H1 (cell line): ENCODE measurements around the gene SPOCD1. TPM values are rescaled to one million over a fixed set of nuclear protein-coding genes. Genes with fewer than 3 reads are reported as not detected.

Source experiments
- CTCF ChIA-PET: fragments of 300-600 bp; sonication (Branson Sonifier 250); formaldehyde crosslinking; loops from one replicate; lab custom pipeline; 2021; ENCODE audit not compliant: partially characterized antibody; lab: Charles Lee
- POLR2A ChIA-PET: fragments of 300-600 bp; sonication (Branson Sonifier 250); formaldehyde crosslinking; loops from one replicate; lab custom pipeline; 2021; ENCODE audit warnings: inconsistent platforms; ENCODE audit not compliant: partially characterized antibody; lab: Charles Lee
- DNase-seq, 2 experiments: peaks; one replicate each; pipeline versions ENCODE4 v3.0.0 to v3.0.0-alpha.2; 2010 to 2022; ENCODE audit warnings: low spot score in 2 of 2, low read depth in 1 of 2, mixed read lengths in 1 of 2
- FAIRE-seq: peaks from 2 replicates; lab custom pipeline; 2011; peaks lifted over from hg19 to GRCh38; lab: Jason Lieb, UNC
- H2AFZ ChIP-seq: 2 replicates; pipeline ENCODE4 v1.8.1; 2012; ENCODE audit warnings: low read length, inconsistent platforms
- H2AK5ac ChIP-seq: 2 replicates; pipeline ENCODE4 v1.6.1; 2013; ENCODE audit warnings: low read depth, low read length
- H2BK120ac ChIP-seq: replicated peaks from 2 replicates; pipeline ENCODE3; 2013; ENCODE audit warnings: low read depth, low read length, inconsistent platforms
- H2BK12ac ChIP-seq: 2 replicates; pipeline ENCODE4 v1.6.1; 2013; ENCODE audit warnings: low read depth, low read length
- H2BK15ac ChIP-seq: 2 replicates; pipeline ENCODE4 v1.6.1; 2013; ENCODE audit warnings: low read length
- H2BK20ac ChIP-seq: 2 replicates; pipeline ENCODE4 v1.6.1; 2013; ENCODE audit warnings: low read length
- H2BK5ac ChIP-seq: 2 replicates; pipeline ENCODE4 v1.6.1; 2013; ENCODE audit warnings: low read depth, low read length
- H3K14ac ChIP-seq: 2 replicates; pipeline ENCODE4 v1.6.1; 2013; ENCODE audit warnings: inconsistent platforms; ENCODE audit not compliant: insufficient read length
- H3K18ac ChIP-seq: 2 replicates; pipeline ENCODE4 v1.6.1; 2013; ENCODE audit warnings: low read length; ENCODE audit errors: extremely low read depth
- H3K23ac ChIP-seq: 2 replicates; pipeline ENCODE4 v1.6.1; 2013; ENCODE audit warnings: inconsistent platforms; ENCODE audit not compliant: insufficient read length
- H3K23me2 ChIP-seq: 2 replicates; pipeline ENCODE4 v1.6.1; 2013; ENCODE audit warnings: low read depth, low read length
- H3K27ac ChIP-seq: 2 replicates; pipeline ENCODE4 v1.6.1; 2011; ENCODE audit warnings: low read depth, low read length, inconsistent platforms
- H3K27me3 ChIP-seq, 4 experiments: replicated peaks in 1 of 4; 1 replicate in 1 of 4; 2 replicates in 3 of 4; pipeline versions ENCODE4 v1.6.1 to v1.8.1; 2011 to 2013; ENCODE audit warnings: low read length in 3 of 4, mild to moderate bottlenecking in 3 of 4, inconsistent platforms in 2 of 4, mixed read lengths in 2 of 4, moderate library complexity in 1 of 4; ENCODE audit not compliant: control insufficient read depth in 3 of 4, insufficient read depth in 3 of 4; ENCODE audit errors: extremely low read depth in 1 of 4
- H3K36me3 ChIP-seq, 4 experiments: 2 replicates each; pipeline versions ENCODE4 v1.6.1 to v1.8.1; 2011 to 2013; ENCODE audit warnings: mild to moderate bottlenecking in 4 of 4, low read length in 3 of 4, moderate library complexity in 2 of 4, control low read depth in 1 of 4, inconsistent platforms in 1 of 4; ENCODE audit not compliant: insufficient read depth in 4 of 4, control insufficient read depth in 2 of 4
- H3K4ac ChIP-seq: replicated peaks from 2 replicates; pipeline ENCODE3; 2013; ENCODE audit warnings: low read length, low read depth, mixed read lengths, inconsistent platforms; ENCODE audit not compliant: insufficient read length
- H3K4me1 ChIP-seq, 4 experiments: replicated peaks in 1 of 4; 1 replicate in 1 of 4; 2 replicates in 3 of 4; pipeline versions ENCODE4 v1.6.1 to v1.8.1; 2011 to 2013; ENCODE audit warnings: low read length in 3 of 4, inconsistent platforms in 2 of 4, mixed read lengths in 1 of 4; ENCODE audit not compliant: insufficient read depth in 4 of 4, control insufficient read depth in 3 of 4
- H3K4me2 ChIP-seq, 2 experiments: 2 replicates each; pipeline versions ENCODE4 v1.6.1 to v1.8.1; 2011 to 2013; ENCODE audit warnings: low read depth in 2 of 2, low read length in 2 of 2, control low read depth in 1 of 2, inconsistent platforms in 1 of 2, mild to moderate bottlenecking in 1 of 2; ENCODE audit not compliant: insufficient read depth in 1 of 2
- H3K4me3 ChIP-seq, 4 experiments: fragments of 200-600, 300-600 bp in 1 of 4; sonication (generic), shearing (Covaris generic), sonication (Bioruptor Twin) in 1 of 4; 2 replicates each; pipeline versions ENCODE4 v1.5.1 to v1.8.1; 2011 to 2016; ENCODE audit warnings: low read length in 4 of 4, low read depth in 3 of 4, control low read depth in 2 of 4, inconsistent platforms in 2 of 4, mild to moderate bottlenecking in 2 of 4, mixed read lengths in 1 of 4, moderate library complexity in 1 of 4; ENCODE audit not compliant: insufficient read depth in 2 of 4; ENCODE audit errors: extremely low read depth in 1 of 4
- H3K56ac ChIP-seq: replicated peaks from 2 replicates; pipeline ENCODE3; 2013; ENCODE audit warnings: low read depth, mild to moderate bottlenecking, mixed read lengths, low read length, inconsistent platforms; ENCODE audit not compliant: insufficient read length
- H3K79me1 ChIP-seq: 2 replicates; pipeline ENCODE4 v1.6.1; 2013; ENCODE audit warnings: low read depth, low read length, control low read depth
- H3K79me2 ChIP-seq, 2 experiments: 2 replicates each; pipeline versions ENCODE4 v1.6.1 to v1.8.1; 2012 to 2013; ENCODE audit warnings: low read length in 2 of 2, mild to moderate bottlenecking in 2 of 2, inconsistent platforms in 1 of 2; ENCODE audit not compliant: insufficient read depth in 2 of 2, control insufficient read depth in 1 of 2
- H3K9ac ChIP-seq, 4 experiments: replicated peaks in 1 of 4; 1 replicate in 1 of 4; 2 replicates in 3 of 4; pipeline versions ENCODE4 v1.6.1 to v1.8.1; 2011 to 2013; ENCODE audit warnings: low read depth in 3 of 4, low read length in 3 of 4, control low read depth in 2 of 4, mild to moderate bottlenecking in 2 of 4, moderate library complexity in 2 of 4, inconsistent platforms in 1 of 4; ENCODE audit errors: extremely low read depth in 1 of 4
- H3K9me3 ChIP-seq, 2 experiments: 2 replicates each; pipeline versions ENCODE4 v1.6.1 to v1.8.1; 2012 to 2013; ENCODE audit warnings: mild to moderate bottlenecking in 2 of 2, moderate library complexity in 2 of 2, control low read depth in 1 of 2, inconsistent platforms in 1 of 2, low read depth in 1 of 2, low read length in 1 of 2, mixed read lengths in 1 of 2; ENCODE audit not compliant: insufficient read depth in 2 of 2
- H4K20me1 ChIP-seq, 2 experiments: replicated peaks in 1 of 2; 2 replicates each; pipeline versions ENCODE3 to v1.8.1; 2011 to 2013; ENCODE audit warnings: inconsistent platforms in 2 of 2, low read length in 2 of 2, mild to moderate bottlenecking in 1 of 2; ENCODE audit not compliant: insufficient read depth in 2 of 2, control insufficient read depth in 1 of 2
- H4K5ac ChIP-seq: 2 replicates; pipeline ENCODE4 v1.6.1; 2013; ENCODE audit warnings: low read length, low read depth, mixed read lengths, inconsistent platforms; ENCODE audit not compliant: insufficient read length
- H4K8ac ChIP-seq: 2 replicates; pipeline ENCODE4 v1.8.0; 2013; ENCODE audit warnings: mild to moderate bottlenecking, moderate library complexity, low read length, inconsistent platforms; ENCODE audit not compliant: insufficient read depth; ENCODE audit errors: extremely low read depth
- H4K91ac ChIP-seq: replicated peaks from 2 replicates; pipeline ENCODE3; 2013; ENCODE audit warnings: low read length, mixed read lengths, inconsistent platforms; ENCODE audit not compliant: insufficient read length
- JUND ChIP-seq: IDR thresholded peaks from 2 replicates; pipeline ENCODE4 v1.6.1; 2011; ENCODE audit warnings: mild to moderate bottlenecking, improper control_type of control experiment, low read length
- KDM1A ChIP-seq: fragments of 200-600, 300-600 bp; sonication (generic); IDR thresholded peaks from 2 replicates; pipeline ENCODE4 v1.7.1; 2016; ENCODE audit warnings: mild to moderate bottlenecking, low read length, borderline replicate concordance
- WGBS, 2 experiments: shearing (Covaris generic) in 1 of 2; methylation state at CpG; one replicate each; pipeline versions ENCODE4 v1.1.6 to v1.1.7; 2013 to 2015; ENCODE audit warnings: low lambda C conversion rate in 2 of 2, mixed read lengths in 2 of 2, inconsistent platforms in 1 of 2, low coverage in 1 of 2, missing lambda C conversion rate in 1 of 2; ENCODE audit not compliant: insufficient replicate concordance in 2 of 2, insufficient coverage in 1 of 2, insufficient read length in 1 of 2; ENCODE audit errors: extremely low coverage in 1 of 2, missing lambda C conversion rate in 1 of 2; 5-methylcytosine and 5-hydroxymethylcytosine counted together
- polyA plus RNA-seq, 7 experiments: library from polyadenylated mRNA; depleted of rRNA in 3 of 7; stranded (reverse) in 5 of 7; unstranded in 2 of 7; fragments of >200 nt in 5 of 7; fragments of 200-250 nt in 2 of 7; gene quantifications; 1 replicate in 5 of 7; 2 replicates in 1 of 7; 4 replicates in 1 of 7; pipeline versions ENCODE4 v1.2.1 to v1.2.3, GENCODE V29; 2011 to 2013; ENCODE audit warnings: missing spikeins in 2 of 7, mixed read lengths in 2 of 7
- total RNA-seq: library from RNA; stranded (reverse); fragmentation: NEBNext Ultra II Directional; extraction: Animal tissue kit (Norgen Biotek cat#: 25700); gene quantifications from 2 replicates; pipeline ENCODE4 v1.2.1, GENCODE V29; 2021

The SPOCD1 gene
- total and polyA plus RNA-seq, 2 of the 8 experiments (the other 6 are each of a cell fraction or from before 2014, with no cell fraction given), result 1.8 to 2.9 TPM

DNA sequence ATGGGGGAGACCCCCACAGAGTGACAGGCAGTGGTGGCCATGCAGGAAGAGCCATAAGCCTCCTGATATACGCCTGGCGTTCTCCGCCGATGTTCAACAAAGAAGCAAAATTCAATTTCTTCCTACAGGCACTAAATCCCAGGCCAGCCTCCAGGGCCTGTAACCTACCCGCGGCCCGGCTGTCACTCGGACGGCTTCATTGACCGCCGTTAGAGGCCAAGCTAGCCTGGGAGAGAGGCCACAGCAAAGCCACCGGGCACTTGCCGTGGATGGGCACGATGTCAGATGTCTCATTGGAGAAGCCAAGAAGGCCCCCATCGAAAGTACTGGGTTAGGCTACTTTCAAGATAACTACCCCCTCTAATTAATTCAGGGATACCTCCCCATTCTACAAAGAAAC, 61.4 kb downstream of the SPOCD1 start:
- CTCF ChIA-PET, result interaction anchor here (1.6 to 4.2 kb wide), 5 partner anchors 9 to 40 kb away, joined by 7 to 26 read pairs (median 10); no protein-coding TSS in a partner anchor

More for the DNA sequence above, 61.4 kb downstream of the SPOCD1 start:
- H3K23me2 ChIP-seq, result no peaks in the 10 kb centered on the region
- H3K27me3 ChIP-seq, result no peaks in the 10 kb centered on the region
- H2BK20ac ChIP-seq, result no peak overlapping the region
- no peak overlapping the region for H2BK5ac ChIP-seq
- H3K27ac ChIP-seq, result no peak overlapping the region
- no peak overlapping the region for H4K5ac ChIP-seq
- no peak overlapping the region for H3K14ac ChIP-seq
- no peak overlapping the region for H2AFZ ChIP-seq
- H3K9ac ChIP-seq, result no peak overlapping the region
- TF ChIP-seq JUND (no peak), KDM1A (no peak)
- TF ChIP-seq, all 59 proteins: peak for 0
- no peak overlapping the region for H2BK12ac ChIP-seq
- WGBS, 2 experiments, result 92% methylated on average over 15 of the region's 15 CpGs; no CpG with 5 or more reads in 1 of the 2 experiments
- H3K4me2 ChIP-seq, result no peak overlapping the region
- H3K4me3 ChIP-seq, result no peak overlapping the region
- H3K36me3 ChIP-seq, result no peaks in the 10 kb centered on the region
- H3K56ac ChIP-seq, result no peak overlapping the region
- H3K4me1 ChIP-seq, result peaks cover 11 to 29% (median 22%) of the 10 kb centered on the region in 4 experiments
- peaks cover 0 to 3% of the 10 kb centered on the region in 2 experiments for H4K20me1 ChIP-seq
- no peak overlapping the region for H3K4ac ChIP-seq
- H3K23ac ChIP-seq, result no peak overlapping the region
- no peak overlapping the region for H4K91ac ChIP-seq
- FAIRE-seq (no peak), DNase-seq (no peak)
- peaks cover 3% of the 10 kb centered on the region for H3K79me1 ChIP-seq
- H3K9me3 ChIP-seq, result no peaks in the 10 kb centered on the region
- H2AK5ac ChIP-seq, result no peak overlapping the region
- no peak overlapping the region for H3K18ac ChIP-seq
- POLR2A ChIA-PET, result no interaction called here
- H2BK120ac ChIP-seq, result no peak overlapping the region
- H4K8ac ChIP-seq, result no peak overlapping the region
- no peak overlapping the region; the same call in 1 of the 2 replicates for H2BK15ac ChIP-seq
- H3K79me2 ChIP-seq, result peaks cover 0 to 4% of the 10 kb centered on the region in 2 experiments; a peak in 1 of 4 replicates
